Neural cell (in vitro differentiated cells): ENCODE data around the gene DPF3. TPM values are rescaled to one million over a fixed set of nuclear protein-coding genes. Genes with fewer than 3 reads are reported as not detected.

Experiments
- H2AFZ ChIP-seq: fragments of 200-600, 300-800 bp; sonication (generic), shearing (Covaris generic); 2 replicates; pipeline ENCODE4 v1.6.0; 2014; ENCODE audit warnings: low read depth, mild to moderate bottlenecking, antibody characterized with exemption, low read length, moderate library complexity
- H3F3A ChIP-seq: fragments of 200-600 bp; shearing (Covaris generic); 2 replicates; pipeline ENCODE4 v1.6.1; 2016; ENCODE audit warnings: mild to moderate bottlenecking, moderate library complexity, mixed read lengths, antibody characterized with exemption, low read length; ENCODE audit not compliant: insufficient read depth, poor library complexity, severe bottlenecking
- H3K27ac ChIP-seq: fragments of 200-600, 300-800 bp; sonication (generic), shearing (Covaris generic); 2 replicates; pipeline ENCODE4 v1.5.1; 2014; ENCODE audit warnings: mild to moderate bottlenecking, low read length, moderate library complexity
- H3K27me3 ChIP-seq: fragments of 300-800, 200-600 bp; sonication (generic), shearing (Covaris generic); 2 replicates; pipeline ENCODE4 v1.6.0; 2014; ENCODE audit warnings: mild to moderate bottlenecking, low read depth, low read length, moderate library complexity; ENCODE audit not compliant: insufficient read depth
- H3K36me3 ChIP-seq: fragments of 300-800, 200-600 bp; sonication (generic), shearing (Covaris generic); 2 replicates; pipeline ENCODE4 v1.5.1; 2014; ENCODE audit warnings: mild to moderate bottlenecking, antibody characterized with exemption, low read length, moderate library complexity; ENCODE audit not compliant: insufficient read depth
- H3K4me2 ChIP-seq: fragments of 300-800, 200-600 bp; sonication (generic), shearing (Covaris generic); 2 replicates; pipeline ENCODE4 v1.6.0; 2014; ENCODE audit warnings: mild to moderate bottlenecking, low read length
- H3K4me3 ChIP-seq: fragments of 300-800, 200-600 bp; sonication (generic), shearing (Covaris generic); 2 replicates; pipeline ENCODE4 v1.5.1; 2014; ENCODE audit warnings: mild to moderate bottlenecking, low read length, moderate library complexity
- H3K79me2 ChIP-seq: fragments of 200-600 bp; shearing (Covaris generic); replicated peaks from 2 replicates; pipeline ENCODE4 v1.6.0; 2014; ENCODE audit warnings: mild to moderate bottlenecking, low read length, moderate library complexity; ENCODE audit not compliant: insufficient read depth
- H3K9ac ChIP-seq: fragments of 300-800, 200-600 bp; sonication (generic), shearing (Covaris generic); 2 replicates; pipeline ENCODE4 v1.6.1; 2016; ENCODE audit warnings: mild to moderate bottlenecking, low read length, mixed read lengths
- H3K9me2 ChIP-seq: fragments of 200-600 bp; shearing (Covaris generic); 2 replicates; pipeline ENCODE4 v1.6.1; 2016; ENCODE audit warnings: mild to moderate bottlenecking, low read length, mixed read lengths; ENCODE audit not compliant: insufficient read depth
- H3K9me3 ChIP-seq: fragments of 200-600, 300-800 bp; sonication (generic), shearing (Covaris generic); 2 replicates; pipeline ENCODE4 v1.6.1; 2016; ENCODE audit warnings: mild to moderate bottlenecking, mixed run types, low read length, moderate library complexity, mixed read lengths
- H4K20me1 ChIP-seq: fragments of 200-600 bp; shearing (Covaris generic); 2 replicates; pipeline ENCODE4 v1.6.1; 2016; ENCODE audit warnings: mild to moderate bottlenecking, mixed run types; ENCODE audit not compliant: insufficient read depth
- EP300 ChIP-seq: fragments of 450-650 bp; conservative IDR thresholded peaks from 2 replicates; pipeline ENCODE4 v1.6.1; 2014; ENCODE audit warnings: antibody characterized with exemption, mild to moderate bottlenecking, moderate library complexity; ENCODE audit not compliant: poor library complexity, severe bottlenecking
- EZH2 ChIP-seq: fragments of 200-600, 300-800 bp; shearing (Covaris generic), sonication (generic); IDR thresholded peaks from 2 replicates; pipeline ENCODE4 v1.6.1; 2014; ENCODE audit warnings: antibody characterized with exemption, low read length, borderline replicate concordance, mild to moderate bottlenecking; ENCODE audit not compliant: insufficient read depth, poor library complexity, severe bottlenecking
- MXI1 ChIP-seq: fragments of 450-650 bp; conservative IDR thresholded peaks from 2 replicates; pipeline ENCODE4 v1.6.1; 2014; ENCODE audit warnings: antibody characterized with exemption, mild to moderate bottlenecking; ENCODE audit not compliant: poor library complexity, severe bottlenecking
- POLR2AphosphoS5 ChIP-seq: IDR thresholded peaks from 2 replicates; pipeline ENCODE4 v1.6.1; 2012
- RAD21 ChIP-seq: fragments of 450-650 bp; conservative IDR thresholded peaks from 2 replicates; pipeline ENCODE4 v1.6.1; 2014; ENCODE audit warnings: antibody characterized with exemption, mild to moderate bottlenecking, moderate library complexity
- SMC3 ChIP-seq: fragments of 450-650 bp; conservative IDR thresholded peaks from 2 replicates; pipeline ENCODE4 v1.6.1; 2014; ENCODE audit warnings: antibody characterized with exemption, mild to moderate bottlenecking, moderate library complexity; ENCODE audit not compliant: poor library complexity
- TAF1 ChIP-seq: IDR thresholded peaks from 2 replicates; pipeline ENCODE4 v1.6.1; 2012; ENCODE audit warnings: low read depth
- polyA plus RNA-seq: library from polyadenylated mRNA; depleted of rRNA; stranded (reverse); fragments of >200 nt; gene quantifications from 2 replicates; pipeline ENCODE4 v1.2.3, GENCODE V29; 2014
- TF ChIP-seq, protein P1 (sequence below): IDR thresholded peaks from 2 replicates; pipeline ENCODE4 v1.6.1; 2012; ENCODE audit warnings: borderline replicate concordance
- TF ChIP-seq, protein P2 (sequence below): fragments of 450-650 bp; IDR thresholded peaks from 2 replicates; pipeline ENCODE4 v1.5.1; 2014; ENCODE audit warnings: antibody characterized with exemption, mild to moderate bottlenecking, moderate library complexity; ENCODE audit not compliant: poor library complexity, severe bottlenecking

DPF3 gene
- polyA plus RNA-seq, 1 donor from 2014 or later = 2.9 TPM

DNA sequence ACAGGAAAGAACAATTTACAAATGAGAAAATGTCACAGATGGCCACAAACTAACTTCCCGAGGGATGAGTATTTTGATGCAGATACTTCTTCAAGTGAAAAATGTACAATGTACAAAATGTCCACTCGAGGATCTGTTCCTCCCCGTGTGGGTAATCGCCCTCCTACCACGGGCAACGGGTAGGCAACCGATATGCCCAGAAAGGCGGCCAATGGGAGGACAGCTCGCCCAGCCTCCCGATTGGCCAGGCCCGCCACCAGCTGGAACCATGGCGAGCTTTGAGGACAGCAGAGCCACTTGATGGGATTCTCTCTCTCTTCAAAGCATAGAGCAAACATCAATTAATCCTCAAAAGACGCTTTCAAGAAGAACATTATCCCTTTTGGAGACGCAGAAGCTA is 42.3 kb downstream of the DPF3 start:
- no peaks in the 10 kb centered on the region for H3K79me2 ChIP-seq
- no peak overlapping the region for H3K4me3 ChIP-seq
- TF ChIP-seq POLR2AphosphoS5 (no peak), EP300 (no peak), EZH2 (no peak), TAF1 (no peak), RAD21 (no peak), SMC3 (no peak), MXI1 (no peak)
- TF ChIP-seq, protein P1, sequence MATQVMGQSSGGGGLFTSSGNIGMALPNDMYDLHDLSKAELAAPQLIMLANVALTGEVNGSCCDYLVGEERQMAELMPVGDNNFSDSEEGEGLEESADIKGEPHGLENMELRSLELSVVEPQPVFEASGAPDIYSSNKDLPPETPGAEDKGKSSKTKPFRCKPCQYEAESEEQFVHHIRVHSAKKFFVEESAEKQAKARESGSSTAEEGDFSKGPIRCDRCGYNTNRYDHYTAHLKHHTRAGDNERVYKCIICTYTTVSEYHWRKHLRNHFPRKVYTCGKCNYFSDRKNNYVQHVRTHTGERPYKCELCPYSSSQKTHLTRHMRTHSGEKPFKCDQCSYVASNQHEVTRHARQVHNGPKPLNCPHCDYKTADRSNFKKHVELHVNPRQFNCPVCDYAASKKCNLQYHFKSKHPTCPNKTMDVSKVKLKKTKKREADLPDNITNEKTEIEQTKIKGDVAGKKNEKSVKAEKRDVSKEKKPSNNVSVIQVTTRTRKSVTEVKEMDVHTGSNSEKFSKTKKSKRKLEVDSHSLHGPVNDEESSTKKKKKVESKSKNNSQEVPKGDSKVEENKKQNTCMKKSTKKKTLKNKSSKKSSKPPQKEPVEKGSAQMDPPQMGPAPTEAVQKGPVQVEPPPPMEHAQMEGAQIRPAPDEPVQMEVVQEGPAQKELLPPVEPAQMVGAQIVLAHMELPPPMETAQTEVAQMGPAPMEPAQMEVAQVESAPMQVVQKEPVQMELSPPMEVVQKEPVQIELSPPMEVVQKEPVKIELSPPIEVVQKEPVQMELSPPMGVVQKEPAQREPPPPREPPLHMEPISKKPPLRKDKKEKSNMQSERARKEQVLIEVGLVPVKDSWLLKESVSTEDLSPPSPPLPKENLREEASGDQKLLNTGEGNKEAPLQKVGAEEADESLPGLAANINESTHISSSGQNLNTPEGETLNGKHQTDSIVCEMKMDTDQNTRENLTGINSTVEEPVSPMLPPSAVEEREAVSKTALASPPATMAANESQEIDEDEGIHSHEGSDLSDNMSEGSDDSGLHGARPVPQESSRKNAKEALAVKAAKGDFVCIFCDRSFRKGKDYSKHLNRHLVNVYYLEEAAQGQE = no peak
- TF ChIP-seq, protein P2, sequence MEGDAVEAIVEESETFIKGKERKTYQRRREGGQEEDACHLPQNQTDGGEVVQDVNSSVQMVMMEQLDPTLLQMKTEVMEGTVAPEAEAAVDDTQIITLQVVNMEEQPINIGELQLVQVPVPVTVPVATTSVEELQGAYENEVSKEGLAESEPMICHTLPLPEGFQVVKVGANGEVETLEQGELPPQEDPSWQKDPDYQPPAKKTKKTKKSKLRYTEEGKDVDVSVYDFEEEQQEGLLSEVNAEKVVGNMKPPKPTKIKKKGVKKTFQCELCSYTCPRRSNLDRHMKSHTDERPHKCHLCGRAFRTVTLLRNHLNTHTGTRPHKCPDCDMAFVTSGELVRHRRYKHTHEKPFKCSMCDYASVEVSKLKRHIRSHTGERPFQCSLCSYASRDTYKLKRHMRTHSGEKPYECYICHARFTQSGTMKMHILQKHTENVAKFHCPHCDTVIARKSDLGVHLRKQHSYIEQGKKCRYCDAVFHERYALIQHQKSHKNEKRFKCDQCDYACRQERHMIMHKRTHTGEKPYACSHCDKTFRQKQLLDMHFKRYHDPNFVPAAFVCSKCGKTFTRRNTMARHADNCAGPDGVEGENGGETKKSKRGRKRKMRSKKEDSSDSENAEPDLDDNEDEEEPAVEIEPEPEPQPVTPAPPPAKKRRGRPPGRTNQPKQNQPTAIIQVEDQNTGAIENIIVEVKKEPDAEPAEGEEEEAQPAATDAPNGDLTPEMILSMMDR = no peak
- no peaks in the 10 kb centered on the region for H4K20me1 ChIP-seq
- H3K9me2 ChIP-seq = no peaks in the 10 kb centered on the region
- H3K27ac ChIP-seq = no peak overlapping the region
- H3K9me3 ChIP-seq = no peaks in the 10 kb centered on the region
- no peaks in the 10 kb centered on the region for H3K36me3 ChIP-seq
- no peaks in the 10 kb centered on the region for H3F3A ChIP-seq
- H2AFZ ChIP-seq = no peak overlapping the region
- no peaks in the 10 kb centered on the region for H3K27me3 ChIP-seq
- no peak overlapping the region for H3K4me2 ChIP-seq
- H3K9ac ChIP-seq = no peak overlapping the region

DNA sequence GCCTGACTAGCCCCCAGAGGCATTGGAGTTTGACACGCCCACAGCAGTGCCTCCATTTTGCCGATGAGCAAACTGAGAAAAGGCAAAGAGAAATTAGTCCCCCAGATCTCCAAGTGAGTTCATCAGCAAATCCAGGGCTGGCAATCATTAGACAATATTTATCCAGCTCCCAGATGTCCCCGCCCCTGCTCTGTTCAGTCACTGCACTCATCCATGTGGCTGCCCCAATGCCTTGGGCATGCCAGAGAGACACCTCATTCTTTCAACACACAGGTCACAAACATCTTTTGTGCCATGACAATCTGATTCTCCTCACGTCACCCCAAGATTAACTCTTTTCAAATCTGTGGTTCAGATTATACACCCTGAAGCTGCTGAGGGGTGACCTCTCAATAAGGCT is 43.5 kb downstream of the DPF3 start:
- Histone ChIP-seq H3K27ac (no peak overlapping the region), H3K9me3 (no peaks in the 10 kb centered on the region), H2AFZ (no peak overlapping the region), H4K20me1 (no peaks in the 10 kb centered on the region), H3K4me3 (no peak overlapping the region), H3K9me2 (no peaks in the 10 kb centered on the region), H3K9ac (no peak overlapping the region), H3F3A (no peaks in the 10 kb centered on the region), H3K4me2 (no peak overlapping the region), H3K79me2 (no peaks in the 10 kb centered on the region), H3K27me3 (no peaks in the 10 kb centered on the region), H3K36me3 (no peaks in the 10 kb centered on the region)
- TF ChIP-seq SMC3 = no peak
- TF ChIP-seq, protein P2 = no peak
- no peak for TF ChIP-seq TAF1
- no peak for TF ChIP-seq RAD21
- no peak for TF ChIP-seq MXI1
- TF ChIP-seq, protein P1 = no peak
- no peak for TF ChIP-seq EP300
- TF ChIP-seq POLR2AphosphoS5 = no peak
- TF ChIP-seq EZH2 = no peak
